HCT116 (cell line): ENCODE measurements around the gene AFP. TPM values are rescaled to one million over a fixed set of nuclear protein-coding genes. Genes with fewer than 3 reads are reported as not detected.

Source experiments
- ATAC-seq: fragments of 200-7000 bp; cut with Tn5 transposase; 2 replicates; pipeline ENCODE4 v1.9.1; 2020; ENCODE audit warnings: mild to moderate bottlenecking, moderate library complexity
- BruUV-seq: library from RNA; stranded (reverse); fragments of 400-500 nt; replicated peaks from 2 replicates; lab custom pipeline; 2021; lab: Mats Ljungman, UMichigan
- CTCF ChIA-PET: fragments of 300-600 bp; sonication (Branson Sonifier 250); formaldehyde crosslinking; loops from one replicate; lab custom pipeline; 2021; ENCODE audit warnings: antibody characterized with exemption; lab: Charles Lee
- POLR2A ChIA-PET: fragments of 300-600, 350-600 bp; sonication (Branson Sonifier 250); formaldehyde crosslinking; loops from one replicate; lab custom pipeline; 2021; ENCODE audit warnings: antibody characterized with exemption; lab: Charles Lee
- RAD21 ChIA-PET, 2 experiments: fragments of 300-600 bp; sonication (Branson Sonifier 250); formaldehyde crosslinking; loops; one replicate each; lab custom pipeline; 2023; ENCODE audit warnings: low total read pairs in 2 of 2; ENCODE audit not compliant: uncharacterized antibody in 2 of 2, unreplicated experiment in 2 of 2, low non-redundant PET in 1 of 2; lab: Charles Lee
- DNase-seq: peaks from one replicate; pipeline ENCODE4 v3.0.0-alpha.2; 2010; ENCODE audit warnings: low read depth, low spot score
- H2AFZ ChIP-seq: fragments of 200-600 bp; shearing (Covaris generic), sonication (generic); 2 replicates; pipeline ENCODE4 v1.6.1; 2017; ENCODE audit warnings: low read depth, mixed run types, mixed read lengths, antibody characterized with exemption, low read length; ENCODE audit not compliant: poor library complexity, severe bottlenecking
- H3K27ac ChIP-seq: 2 replicates; pipeline ENCODE4 v1.5.1; 2012; ENCODE audit warnings: low read depth, low read length
- H3K27me3 ChIP-seq: fragments of 200-600 bp; sonication (generic); 2 replicates; pipeline ENCODE4 v1.6.1; 2016; ENCODE audit warnings: mixed run types, low read length, mixed read lengths; ENCODE audit not compliant: insufficient read depth
- H3K36me3 ChIP-seq, 2 experiments: fragments of 200-500 bp in 1 of 2; fragments of 200-600 bp in 1 of 2; sonication (Bioruptor generic) in 1 of 2; sonication (generic) in 1 of 2; 2 replicates each; pipeline versions ENCODE4 v1.5.1 to v1.6.1; 2014 to 2016; ENCODE audit warnings: low read length in 2 of 2, inconsistent platforms in 1 of 2, mixed read lengths in 1 of 2, mixed run types in 1 of 2; ENCODE audit not compliant: insufficient read depth in 2 of 2, control insufficient read depth in 1 of 2
- H3K4me1 ChIP-seq, 2 experiments: fragments of 200-600 bp in 1 of 2; sonication (generic) in 1 of 2; 2 replicates each; pipeline versions ENCODE4 v1.5.1 to v1.6.1; 2012 to 2017; ENCODE audit warnings: low read length in 2 of 2, inconsistent platforms in 1 of 2, mild to moderate bottlenecking in 1 of 2, mixed read lengths in 1 of 2, mixed run types in 1 of 2, moderate library complexity in 1 of 2; ENCODE audit not compliant: insufficient read depth in 2 of 2, control insufficient read depth in 1 of 2
- H3K4me2 ChIP-seq: fragments of 200-600 bp; sonication (generic); 2 replicates; pipeline ENCODE4 v1.6.1; 2017; ENCODE audit warnings: mixed run types, low read length, mixed read lengths
- H3K4me3 ChIP-seq, 2 experiments: fragments of 200-600 bp in 1 of 2; sonication (generic) in 1 of 2; replicated peaks in 1 of 2; 2 replicates each; pipeline ENCODE4 v1.5.1; 2011 to 2016; ENCODE audit warnings: low read length in 2 of 2, control low read depth in 1 of 2, low read depth in 1 of 2, mild to moderate bottlenecking in 1 of 2, mixed read lengths in 1 of 2, mixed run types in 1 of 2
- H3K79me2 ChIP-seq: fragments of 200-600 bp; sonication (generic); 2 replicates; pipeline ENCODE4 v1.6.1; 2017; ENCODE audit warnings: mild to moderate bottlenecking, mixed run types, low read length, moderate library complexity, mixed read lengths; ENCODE audit not compliant: insufficient read depth
- H3K9ac ChIP-seq: fragments of 200-600 bp; sonication (generic); 2 replicates; pipeline ENCODE4 v1.6.1; 2016; ENCODE audit warnings: low read length, mixed read lengths
- H3K9me2 ChIP-seq: fragments of 200-600 bp; sonication (generic), shearing (Covaris generic); 2 replicates; pipeline ENCODE4 v1.6.1; 2017; ENCODE audit warnings: mixed run types, mild to moderate bottlenecking, moderate library complexity; ENCODE audit not compliant: insufficient read depth
- H3K9me3 ChIP-seq, 2 experiments: fragments of 200-500 bp in 1 of 2; fragments of 200-600 bp in 1 of 2; sonication (Bioruptor generic) in 1 of 2; sonication (generic) in 1 of 2; 2 replicates each; pipeline ENCODE4 v1.6.1; 2014 to 2017; ENCODE audit warnings: low read length in 2 of 2, mixed read lengths in 2 of 2, inconsistent platforms in 1 of 2, low read depth in 1 of 2, mild to moderate bottlenecking in 1 of 2, mixed run types in 1 of 2, moderate library complexity in 1 of 2; ENCODE audit not compliant: control insufficient read depth in 1 of 2, insufficient read depth in 1 of 2
- H4K20me1 ChIP-seq: fragments of 200-600 bp; sonication (generic), shearing (Covaris generic); 2 replicates; pipeline ENCODE4 v1.6.1; 2017; ENCODE audit warnings: mixed run types, mild to moderate bottlenecking, moderate library complexity; ENCODE audit not compliant: insufficient read depth
- JUND ChIP-seq: IDR thresholded peaks from 2 replicates; pipeline ENCODE4 v1.6.1; 2012
- MAX ChIP-seq: IDR thresholded peaks from 2 replicates; pipeline ENCODE4 v1.6.1; 2012
- REST ChIP-seq: IDR thresholded peaks from 2 replicates; pipeline ENCODE4 v1.6.1; 2012; ENCODE audit warnings: low read depth
- SP1 ChIP-seq: IDR thresholded peaks from 2 replicates; pipeline ENCODE4 v1.6.1; 2012; ENCODE audit warnings: low read depth
- SRF ChIP-seq: IDR thresholded peaks from 2 replicates; pipeline ENCODE4 v1.6.1; 2012; ENCODE audit warnings: low read depth
- TCF7L2 ChIP-seq: IDR thresholded peaks from 2 replicates; pipeline ENCODE4 v1.7.0; 2011; ENCODE audit warnings: borderline replicate concordance, inconsistent platforms; ENCODE audit not compliant: insufficient read depth, insufficient read length; ENCODE audit errors: extremely low read depth
- YY1 ChIP-seq: IDR thresholded peaks from 2 replicates; pipeline ENCODE4 v1.6.1; 2011; ENCODE audit warnings: low read length, low read depth, moderate library complexity, mild to moderate bottlenecking; ENCODE audit not compliant: insufficient replicate concordance; ENCODE audit errors: extremely low read depth
- ZNF274 ChIP-seq: fragments of 200-500 bp; sonication (Bioruptor generic); IDR thresholded peaks from 2 replicates; pipeline ENCODE4 v1.6.1; 2014; ENCODE audit warnings: mild to moderate bottlenecking, low read depth, low read length, inconsistent platforms
- intact Hi-C: fragments of 100-400 bp; cut with micrococcal nuclease; formaldehyde crosslinking; loops from 2 replicates; pipeline ENCODE4 v1.10.0; 2022
- total RNA-seq: library from RNA; stranded (reverse); gene quantifications from one replicate; pipeline ENCODE4 v1.2.1, GENCODE V29; 2021; ENCODE audit not compliant: unreplicated experiment

The AFP gene
- total RNA-seq, 1 experiment from 2014 or later: 1.6 TPM

- no TSS peak for BruUV-seq
- Histone ChIP-seq H3K9me2 (no peaks in the 10 kb centered on the region), H3K4me2 (no peak overlapping the region), H3K79me2 (no peaks in the 10 kb centered on the region), H3K9ac (no peak overlapping the region), H3K4me1 (no peaks in the 10 kb centered on the region), H3K27me3 (no peaks in the 10 kb centered on the region), H3K36me3 (no peaks in the 10 kb centered on the region), H4K20me1 (no peaks in the 10 kb centered on the region), H3K9me3 (no peaks in the 10 kb centered on the region), H3K4me3 (no peak overlapping the region), H2AFZ (no peak overlapping the region), H3K27ac (no peak overlapping the region)
- no peak for ATAC-seq
- ChIA-PET RAD21 (interaction anchor here in 1 of 2 experiments (0.6 kb wide), 1 partner anchor 198 kb away, joined by 4 read pairs; no protein-coding TSS in a partner anchor), CTCF (interaction anchor here (0.5 to 3.6 kb wide), 2 partner anchors 11 to 197 kb away, joined by 3 to 17 read pairs; no protein-coding TSS in a partner anchor), POLR2A (no interaction called here)
- TF ChIP-seq SRF (no peak), REST (no peak), TCF7L2 (no peak), SP1 (no peak), JUND (no peak), MAX (no peak), YY1 (no peak), ZNF274 (no peak)
- DNase-seq: no peak
- intact Hi-C loops: no loop called here
These were observed 20.4 kb downstream of the AFP start for GRCh38 chr4:73456177-73457022.
